GM13976 (cell line): ENCODE measurements around the gene EPB41L5.
"Not testable (repeated sequence)": the region's sequence is repeated elsewhere in the genome, so short reads cannot be mapped to it uniquely, and the experiment has no call there.

Experiments used
- DNase-seq: peaks from one replicate; pipeline ENCODE4 v3.0.0; 2012; ENCODE audit warnings: low spot score
- in situ Hi-C: fragments of 300-500 bp; cut with MboI; formaldehyde crosslinking; loops from one replicate; pipeline ENCODE4 v1.12.0; 2022; ENCODE audit warnings: low sequenced_read_pairs, mixed read lengths, inconsistent platforms; ENCODE audit not compliant: unreplicated experiment
- TF ChIP-seq, protein P1 (sequence below): IDR thresholded peaks from 2 replicates; pipeline ENCODE4 v1.5.1; 2012; ENCODE audit warnings: borderline replicate concordance, mild to moderate bottlenecking; ENCODE audit not compliant: insufficient read depth; ENCODE audit errors: extremely low read depth, missing control alignments, control extremely low read depth

EPB41L5 gene

DNA sequence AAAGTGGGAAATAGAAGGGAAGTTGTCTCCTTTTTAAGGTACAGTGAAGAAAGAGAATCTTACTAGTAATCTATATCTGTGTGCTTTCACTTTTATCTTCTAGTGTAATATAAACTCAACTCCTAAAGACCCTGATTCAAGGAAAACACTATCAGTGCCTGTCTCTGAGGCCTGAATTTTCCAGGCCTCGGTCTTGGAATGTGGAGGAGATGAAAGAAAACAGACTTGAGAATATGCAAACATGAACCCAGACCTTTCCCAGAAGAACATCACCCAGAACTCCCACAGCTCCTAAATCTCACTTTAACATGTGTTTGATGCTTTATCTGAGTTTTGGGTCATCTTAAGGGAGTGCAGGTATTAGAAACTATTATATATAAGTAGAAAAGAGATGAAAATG lies 51.8 kb downstream of the EPB41L5 start:
- TF ChIP-seq, protein P1, sequence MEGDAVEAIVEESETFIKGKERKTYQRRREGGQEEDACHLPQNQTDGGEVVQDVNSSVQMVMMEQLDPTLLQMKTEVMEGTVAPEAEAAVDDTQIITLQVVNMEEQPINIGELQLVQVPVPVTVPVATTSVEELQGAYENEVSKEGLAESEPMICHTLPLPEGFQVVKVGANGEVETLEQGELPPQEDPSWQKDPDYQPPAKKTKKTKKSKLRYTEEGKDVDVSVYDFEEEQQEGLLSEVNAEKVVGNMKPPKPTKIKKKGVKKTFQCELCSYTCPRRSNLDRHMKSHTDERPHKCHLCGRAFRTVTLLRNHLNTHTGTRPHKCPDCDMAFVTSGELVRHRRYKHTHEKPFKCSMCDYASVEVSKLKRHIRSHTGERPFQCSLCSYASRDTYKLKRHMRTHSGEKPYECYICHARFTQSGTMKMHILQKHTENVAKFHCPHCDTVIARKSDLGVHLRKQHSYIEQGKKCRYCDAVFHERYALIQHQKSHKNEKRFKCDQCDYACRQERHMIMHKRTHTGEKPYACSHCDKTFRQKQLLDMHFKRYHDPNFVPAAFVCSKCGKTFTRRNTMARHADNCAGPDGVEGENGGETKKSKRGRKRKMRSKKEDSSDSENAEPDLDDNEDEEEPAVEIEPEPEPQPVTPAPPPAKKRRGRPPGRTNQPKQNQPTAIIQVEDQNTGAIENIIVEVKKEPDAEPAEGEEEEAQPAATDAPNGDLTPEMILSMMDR: no peak
- in situ Hi-C loops: no loop called here
- DNase-seq: no peak

DNA sequence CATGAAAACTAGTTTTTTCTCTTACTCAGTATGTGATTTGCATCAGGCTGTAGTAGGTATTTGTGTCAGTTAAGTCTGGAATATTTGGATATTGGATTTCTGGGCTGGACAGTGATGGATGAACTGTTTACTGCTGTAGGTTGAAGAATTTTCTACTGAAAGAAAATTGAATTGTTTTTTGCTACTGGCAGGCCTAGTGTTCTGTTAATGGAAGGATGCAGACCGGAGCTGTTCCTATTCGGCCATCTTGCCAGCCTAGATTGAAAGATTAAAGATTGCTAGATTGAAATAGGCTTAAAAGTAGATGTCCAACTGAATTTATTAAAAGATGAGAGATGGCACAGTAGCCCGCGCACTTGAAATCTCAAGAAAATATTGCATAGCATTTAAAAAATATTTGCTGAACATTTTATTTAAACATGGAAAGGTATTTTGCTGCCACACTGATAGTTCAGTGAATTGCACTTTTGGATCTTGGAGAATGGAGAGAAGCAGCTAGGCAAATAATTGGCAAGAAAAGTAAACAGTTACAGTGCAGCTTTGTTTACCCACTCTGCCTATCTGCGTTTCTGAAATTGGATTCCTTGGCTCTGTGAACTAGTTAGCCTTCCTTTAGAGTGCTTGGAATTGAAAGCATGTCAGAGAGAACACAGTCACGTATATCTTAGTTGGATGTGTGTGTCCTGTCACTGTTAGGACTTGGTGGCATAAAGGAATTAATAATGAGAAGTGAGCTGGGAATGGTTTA lies 54.1 kb downstream of the EPB41L5 start:
- TF ChIP-seq, protein P1: no peak
- DNase-seq: no peak
- in situ Hi-C loops: no loop called here

DNA sequence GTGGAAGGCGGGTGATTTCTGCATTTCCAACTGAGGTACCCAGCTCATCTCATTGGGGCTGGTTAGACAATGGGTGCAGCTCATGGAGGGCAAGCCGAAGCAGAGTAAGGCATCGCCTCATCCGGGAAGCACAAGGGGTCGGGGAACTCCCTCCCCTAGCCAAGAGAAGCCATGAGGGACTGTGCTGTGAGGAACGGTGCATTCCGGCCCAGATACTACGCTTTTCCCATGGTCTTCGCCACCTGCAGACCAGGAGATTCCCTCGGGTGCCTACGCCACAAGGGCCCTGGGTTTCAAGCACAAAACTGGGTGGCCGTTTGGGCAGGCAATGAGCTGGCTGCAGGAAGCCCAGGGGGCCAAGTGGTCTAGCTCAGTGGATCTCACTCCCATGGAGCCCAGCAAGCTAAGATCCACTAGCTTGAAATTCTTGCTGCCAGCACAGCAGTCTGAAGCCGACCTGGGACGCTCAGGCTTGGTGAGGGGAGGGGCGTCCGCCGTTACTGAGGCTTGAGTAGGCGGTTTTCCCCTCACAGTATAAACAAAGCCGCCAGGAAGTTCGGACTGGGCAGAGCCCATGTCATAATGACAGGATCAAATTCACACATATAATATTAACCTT lies 55.3 kb downstream of the EPB41L5 start:
- in situ Hi-C loops, DNase-seq: not testable (repeated sequence)

DNA sequence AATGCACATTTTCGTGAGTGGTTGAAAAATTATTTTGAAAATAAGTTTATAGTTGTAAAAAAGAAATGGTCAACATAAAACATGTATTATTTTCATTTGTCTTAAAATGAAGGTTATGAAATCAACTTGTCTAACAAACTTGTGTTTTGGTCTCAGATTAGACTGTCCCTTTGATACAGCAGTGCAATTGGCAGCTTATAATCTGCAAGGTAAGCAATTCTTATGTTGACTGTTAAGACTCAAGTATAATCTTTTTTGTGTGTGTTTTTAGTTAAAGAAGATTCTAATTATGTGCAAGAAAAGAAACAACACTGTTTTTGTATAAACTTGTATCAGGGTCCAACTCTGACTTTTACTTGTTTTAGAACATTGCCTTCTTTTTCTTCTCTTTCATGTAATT lies 62.7 kb downstream of the EPB41L5 start:
- TF ChIP-seq, protein P1: no peak
- no peak for DNase-seq
- in situ Hi-C loops: no loop called here

DNA sequence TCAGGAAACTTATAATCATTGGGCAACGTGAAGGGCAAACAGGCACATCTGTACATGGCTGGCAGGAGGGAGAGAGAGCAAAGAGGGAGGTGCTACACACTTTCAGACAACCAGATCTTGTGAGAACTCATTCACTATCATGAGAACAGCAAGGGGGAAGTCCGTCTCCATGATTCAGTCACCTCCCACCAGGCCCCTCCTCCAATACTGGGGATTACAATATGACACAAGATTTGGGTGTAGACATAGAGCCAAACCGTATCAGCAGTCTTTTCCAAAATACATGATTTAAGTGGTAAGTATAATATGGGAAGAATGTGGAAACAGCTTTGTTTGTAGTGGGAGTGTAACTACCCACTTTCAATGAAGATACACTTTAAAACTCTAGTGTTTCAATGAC lies 65.0 kb downstream of the EPB41L5 start:
- TF ChIP-seq, protein P1: no peak
- in situ Hi-C loops: no loop called here
- no peak for DNase-seq

DNA sequence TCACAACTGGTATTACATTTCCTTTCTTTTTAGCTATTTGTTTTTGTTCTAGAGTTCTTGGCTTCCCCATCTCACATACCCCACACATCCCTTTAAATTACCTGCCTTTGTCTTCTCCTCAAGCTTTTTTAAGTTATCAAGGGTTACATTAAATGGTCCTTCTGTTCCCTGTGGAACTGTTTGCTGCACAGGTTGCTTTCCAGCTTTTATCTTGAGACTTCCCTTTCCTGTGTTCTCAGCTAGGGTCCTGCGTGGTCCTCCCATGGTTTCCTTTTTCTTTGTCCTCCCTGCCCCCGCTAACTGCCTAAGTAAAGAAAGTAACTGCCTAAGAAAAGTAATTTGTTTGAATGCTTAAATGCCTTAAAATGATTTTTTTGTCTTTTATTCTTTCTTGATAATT lies 66.8 kb downstream of the EPB41L5 start:
- no peak for DNase-seq
- TF ChIP-seq, protein P1: no peak
- in situ Hi-C loops: no loop called here

DNA sequence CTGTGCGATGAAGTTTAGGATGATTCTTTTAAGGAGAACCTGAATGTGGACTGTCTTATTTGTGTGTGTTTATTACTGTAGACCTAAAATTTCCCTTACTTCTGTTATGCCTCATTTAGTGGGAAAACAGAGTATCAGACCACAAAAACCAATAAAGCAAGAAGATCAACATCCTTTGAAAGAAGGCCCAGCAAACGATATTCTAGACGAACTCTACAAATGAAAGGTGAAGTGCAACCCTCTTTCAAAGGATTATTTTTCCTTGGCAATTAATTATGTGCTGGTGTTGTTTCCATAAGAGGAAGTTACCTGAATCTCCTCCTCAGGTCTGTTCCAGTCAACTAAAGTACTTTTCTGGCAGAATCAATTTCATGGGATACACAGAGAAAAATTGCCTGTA lies 78.6 kb downstream of the EPB41L5 start:
- no peak for DNase-seq
- in situ Hi-C loops: no loop called here
- TF ChIP-seq, protein P1: no peak
